ENCODE results near the gene NOS3. TPM values are rescaled to one million over a fixed set of nuclear protein-coding genes. Genes with fewer than 3 reads are reported as not detected.

NOS3 gene
- total and polyA plus RNA-seq, 9 of the 15 experiments (the other 6 are each of a cell fraction or from before 2014, with no cell fraction given): 1.1 to 121 (median 23.6) TPM

DNA sequence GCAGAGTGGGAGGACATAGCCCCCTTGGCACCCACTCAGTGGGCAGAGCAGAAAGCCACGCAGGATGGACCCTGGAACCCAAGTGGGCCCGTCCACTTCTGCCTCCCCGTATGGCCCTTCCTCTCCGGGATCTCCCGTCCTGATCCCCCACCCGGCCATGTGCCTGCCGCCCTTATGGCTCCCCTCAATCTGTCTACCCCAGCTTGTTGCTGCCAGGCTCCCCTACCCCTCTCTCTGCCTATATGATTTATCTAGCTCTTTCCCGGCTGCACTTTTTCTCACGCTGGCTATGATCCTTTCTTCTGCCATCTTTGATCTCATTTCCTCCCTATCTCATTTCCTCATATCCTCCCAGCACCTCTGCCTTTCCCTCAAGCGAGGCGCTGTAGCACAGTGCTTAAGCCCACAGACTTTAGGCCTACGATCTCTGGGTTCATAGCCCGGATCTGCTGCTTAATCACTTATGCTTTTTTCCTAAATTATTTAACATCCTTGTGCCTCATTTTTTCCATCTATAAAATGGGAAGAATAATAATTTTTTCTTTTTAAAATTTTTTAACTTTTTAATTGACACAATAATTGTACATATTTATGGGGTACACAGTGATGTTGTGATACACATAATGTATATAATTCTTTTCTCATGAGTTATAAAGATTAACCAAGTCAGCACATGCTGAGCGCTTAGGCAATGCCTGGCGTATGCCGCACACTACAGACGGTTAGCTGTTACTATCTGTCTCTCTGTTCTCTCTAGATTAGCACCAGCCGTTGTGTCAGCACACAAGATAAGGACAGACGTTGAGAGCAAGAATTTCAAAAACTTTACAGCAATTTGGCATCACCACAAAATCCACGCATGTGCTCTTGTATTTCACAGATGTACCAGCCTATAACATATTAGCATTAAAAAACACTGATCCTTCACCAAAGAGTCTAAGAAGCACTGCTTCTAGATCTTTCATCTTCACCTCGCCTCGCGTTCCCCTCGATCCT is 30.8 kb upstream of the NOS3 start (continued):
- TF ChIP-seq, protein P1, sequence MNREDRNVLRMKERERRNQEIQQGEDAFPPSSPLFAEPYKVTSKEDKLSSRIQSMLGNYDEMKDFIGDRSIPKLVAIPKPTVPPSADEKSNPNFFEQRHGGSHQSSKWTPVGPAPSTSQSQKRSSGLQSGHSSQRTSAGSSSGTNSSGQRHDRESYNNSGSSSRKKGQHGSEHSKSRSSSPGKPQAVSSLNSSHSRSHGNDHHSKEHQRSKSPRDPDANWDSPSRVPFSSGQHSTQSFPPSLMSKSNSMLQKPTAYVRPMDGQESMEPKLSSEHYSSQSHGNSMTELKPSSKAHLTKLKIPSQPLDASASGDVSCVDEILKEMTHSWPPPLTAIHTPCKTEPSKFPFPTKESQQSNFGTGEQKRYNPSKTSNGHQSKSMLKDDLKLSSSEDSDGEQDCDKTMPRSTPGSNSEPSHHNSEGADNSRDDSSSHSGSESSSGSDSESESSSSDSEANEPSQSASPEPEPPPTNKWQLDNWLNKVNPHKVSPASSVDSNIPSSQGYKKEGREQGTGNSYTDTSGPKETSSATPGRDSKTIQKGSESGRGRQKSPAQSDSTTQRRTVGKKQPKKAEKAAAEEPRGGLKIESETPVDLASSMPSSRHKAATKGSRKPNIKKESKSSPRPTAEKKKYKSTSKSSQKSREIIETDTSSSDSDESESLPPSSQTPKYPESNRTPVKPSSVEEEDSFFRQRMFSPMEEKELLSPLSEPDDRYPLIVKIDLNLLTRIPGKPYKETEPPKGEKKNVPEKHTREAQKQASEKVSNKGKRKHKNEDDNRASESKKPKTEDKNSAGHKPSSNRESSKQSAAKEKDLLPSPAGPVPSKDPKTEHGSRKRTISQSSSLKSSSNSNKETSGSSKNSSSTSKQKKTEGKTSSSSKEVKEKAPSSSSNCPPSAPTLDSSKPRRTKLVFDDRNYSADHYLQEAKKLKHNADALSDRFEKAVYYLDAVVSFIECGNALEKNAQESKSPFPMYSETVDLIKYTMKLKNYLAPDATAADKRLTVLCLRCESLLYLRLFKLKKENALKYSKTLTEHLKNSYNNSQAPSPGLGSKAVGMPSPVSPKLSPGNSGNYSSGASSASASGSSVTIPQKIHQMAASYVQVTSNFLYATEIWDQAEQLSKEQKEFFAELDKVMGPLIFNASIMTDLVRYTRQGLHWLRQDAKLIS (CRISPR knock-in tag; IDR thresholded peaks at IDR 0.05): no peak
- peak; percentile 91; the same call in 1 of the 2 replicates for TF ChIP-seq ZBED1 (IDR thresholded peaks at IDR 0.05)
- TF ChIP-seq RFX5 (IDR thresholded peaks at IDR 0.05; ENCODE audit: low read depth, low read length): peak; percentile 28; the same call in 1 of the 2 replicates
- peak; percentile 66; the same call in 1 of the 2 replicates for TF ChIP-seq CBX1 (IDR thresholded peaks at IDR 0.05; ENCODE audit: low read depth)
- no peak for TF ChIP-seq IRF2 (CRISPR knock-in tag; IDR thresholded peaks at IDR 0.05)
- TF ChIP-seq ARNT (IDR thresholded peaks at IDR 0.05): peak; percentile 98
- TF ChIP-seq, protein P2, sequence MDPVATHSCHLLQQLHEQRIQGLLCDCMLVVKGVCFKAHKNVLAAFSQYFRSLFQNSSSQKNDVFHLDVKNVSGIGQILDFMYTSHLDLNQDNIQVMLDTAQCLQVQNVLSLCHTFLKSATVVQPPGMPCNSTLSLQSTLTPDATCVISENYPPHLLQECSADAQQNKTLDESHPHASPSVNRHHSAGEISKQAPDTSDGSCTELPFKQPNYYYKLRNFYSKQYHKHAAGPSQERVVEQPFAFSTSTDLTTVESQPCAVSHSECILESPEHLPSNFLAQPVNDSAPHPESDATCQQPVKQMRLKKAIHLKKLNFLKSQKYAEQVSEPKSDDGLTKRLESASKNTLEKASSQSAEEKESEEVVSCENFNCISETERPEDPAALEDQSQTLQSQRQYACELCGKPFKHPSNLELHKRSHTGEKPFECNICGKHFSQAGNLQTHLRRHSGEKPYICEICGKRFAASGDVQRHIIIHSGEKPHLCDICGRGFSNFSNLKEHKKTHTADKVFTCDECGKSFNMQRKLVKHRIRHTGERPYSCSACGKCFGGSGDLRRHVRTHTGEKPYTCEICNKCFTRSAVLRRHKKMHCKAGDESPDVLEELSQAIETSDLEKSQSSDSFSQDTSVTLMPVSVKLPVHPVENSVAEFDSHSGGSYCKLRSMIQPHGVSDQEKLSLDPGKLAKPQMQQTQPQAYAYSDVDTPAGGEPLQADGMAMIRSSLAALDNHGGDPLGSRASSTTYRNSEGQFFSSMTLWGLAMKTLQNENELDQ (CRISPR knock-in tag; IDR thresholded peaks at IDR 0.05; ENCODE audit: borderline replicate concordance): no peak
- TF ChIP-seq NFRKB (IDR thresholded peaks at IDR 0.05; ENCODE audit: low read depth): peak; percentile 98
- peak; percentile 48; the same call in 1 of the 2 replicates for TF ChIP-seq GTF2F1 (IDR thresholded peaks at IDR 0.05; ENCODE audit: low read depth, low read length)
- TF ChIP-seq MYC (IDR thresholded peaks at IDR 0.05; ENCODE audit: low read depth, low read length): peak; percentile 99
- TF ChIP-seq MYC (CRISPR knock-in tag; IDR thresholded peaks at IDR 0.05; ENCODE audit: borderline replicate concordance, low read depth): peak; percentile 88
- no peak for TF ChIP-seq ZNF431 (CRISPR knock-in tag; IDR thresholded peaks at IDR 0.05)
- 0 out of 2 replicates have a peak, but pooled peaks have one; percentile 59 for TF ChIP-seq FOXP1 (CRISPR knock-in tag; IDR thresholded peaks at IDR 0.05)
- TF ChIP-seq ZNF133 (CRISPR knock-in tag; IDR thresholded peaks at IDR 0.05): 0 out of 2 replicates have a peak, but pooled peaks have one; percentile 66
- TF ChIP-seq MXI1 (IDR thresholded peaks at IDR 0.05; ENCODE audit: low read depth, low read length): peak; percentile 75
- TF ChIP-seq SMAD4 (CRISPR knock-in tag; conservative IDR thresholded peaks at IDR 0.05): peak; percentile 98
- peak; percentile 61; the same call in 1 of the 2 replicates for TF ChIP-seq ZNF75A (CRISPR knock-in tag; IDR thresholded peaks at IDR 0.05)
- no peak for TF ChIP-seq GTF2A2 (tag; IDR thresholded peaks at IDR 0.05)
- peak; percentile 66 for TF ChIP-seq RBFOX2 (IDR thresholded peaks at IDR 0.05; ENCODE audit: low read depth, low read length)

All from K562 (cell line).